Kidney (tissue), 14 donors: ENCODE data around the gene AMDHD1. TPM values are rescaled to one million over a fixed set of nuclear protein-coding genes. Genes with fewer than 3 reads are reported as not detected.
A peak's percentile ranks its signal among the peaks of the same experiment; 100 is the strongest.

ENCODE experiments used
- DNase-seq, 5 donors: peaks; one replicate each; pipeline ENCODE4 v3.0.0-alpha.2; 2013 to 2020
- FAIRE-seq: peaks from 2 replicates; lab custom pipeline; 2012; peaks lifted over from hg19 to GRCh38; lab: Jason Lieb, UNC
- H3K27ac ChIP-seq, 2 donors: one replicate each; pipeline ENCODE4 v1.7.0; 2013; ENCODE audit warnings: low read depth in 2 of 2, low read length in 2 of 2, inconsistent platforms in 1 of 2
- H3K27me3 ChIP-seq: one replicate; pipeline ENCODE4 v1.7.1; 2013; ENCODE audit warnings: low read length, inconsistent platforms; ENCODE audit not compliant: control insufficient read depth, insufficient read depth
- H3K36me3 ChIP-seq, 3 donors: one replicate each; pipeline versions ENCODE4 v1.7.0 to v1.7.1; 2013; ENCODE audit warnings: low read length in 3 of 3, control low read depth in 1 of 3, inconsistent platforms in 1 of 3; ENCODE audit not compliant: insufficient read depth in 3 of 3, control insufficient read depth in 2 of 3
- H3K4me1 ChIP-seq, 3 donors: one replicate each; pipeline versions ENCODE4 v1.7.0 to v1.7.1; 2013; ENCODE audit warnings: low read length in 3 of 3, inconsistent platforms in 1 of 3, low read depth in 1 of 3; ENCODE audit not compliant: control insufficient read depth in 2 of 3, insufficient read depth in 2 of 3
- H3K4me3 ChIP-seq, 3 donors: one replicate each; pipeline versions ENCODE4 v1.7.0 to v1.8.1; 2013; ENCODE audit warnings: low read length in 3 of 3, control low read depth in 1 of 3, inconsistent platforms in 1 of 3
- H3K9ac ChIP-seq, 3 donors: one replicate each; pipeline versions ENCODE4 v1.7.0 to v1.7.1; 2013; ENCODE audit warnings: low read length in 3 of 3, control low read depth in 1 of 3, inconsistent platforms in 1 of 3
- H3K9me3 ChIP-seq, 3 donors: one replicate each; pipeline versions ENCODE4 v1.7.0 to v1.7.1; 2013; ENCODE audit warnings: low read length in 3 of 3, control low read depth in 1 of 3, inconsistent platforms in 1 of 3; ENCODE audit not compliant: control insufficient read depth in 2 of 3, insufficient read depth in 1 of 3
- CTCF ChIP-seq: IDR thresholded peaks from 3 replicates; pipeline ENCODE4 v1.5.1; 2012; ENCODE audit warnings: mild to moderate bottlenecking, moderate library complexity, borderline replicate concordance; ENCODE audit not compliant: insufficient read depth; ENCODE audit errors: extremely low read depth
- intact Hi-C: fragments of 100-400 bp; cut with DNase I; formaldehyde crosslinking; loops from one replicate; pipeline ENCODE4 v1.11.1; 2022
- polyA plus RNA-seq: library from polyadenylated mRNA; stranded (reverse); fragments of 350-450 nt; fragmentation: Illumina TruSeq; extraction: RNeasy Lipid Tissue Mini Kit (QIAGEN cat#74804); gene quantifications from one replicate; pipeline ENCODE4 v1.2.3, GENCODE V29; 2014; ENCODE audit warnings: low read depth, low replicate concordance; ENCODE audit not compliant: insufficient read depth
- total RNA-seq: library from RNA; stranded (reverse); fragmentation: NEBNext Ultra II Directional; extraction: Animal tissue kit (Norgen Biotek cat#: 25700); gene quantifications from one replicate; pipeline ENCODE4 v1.2.1, GENCODE V29; 2021
- donor health status: control.
- donor health status: control.
- donor health status: control.
- donor health status: control.
- donor health status: control.
- donor health status: DM: yes; HTN: yes; CAD: no.
- donor health status: Normal renal cell carcinoma (clear cell type).

Gene AMDHD1
- total and polyA plus RNA-seq, 2 donors from 2014 or later, result 1.2 to 5.9 TPM

DNA sequence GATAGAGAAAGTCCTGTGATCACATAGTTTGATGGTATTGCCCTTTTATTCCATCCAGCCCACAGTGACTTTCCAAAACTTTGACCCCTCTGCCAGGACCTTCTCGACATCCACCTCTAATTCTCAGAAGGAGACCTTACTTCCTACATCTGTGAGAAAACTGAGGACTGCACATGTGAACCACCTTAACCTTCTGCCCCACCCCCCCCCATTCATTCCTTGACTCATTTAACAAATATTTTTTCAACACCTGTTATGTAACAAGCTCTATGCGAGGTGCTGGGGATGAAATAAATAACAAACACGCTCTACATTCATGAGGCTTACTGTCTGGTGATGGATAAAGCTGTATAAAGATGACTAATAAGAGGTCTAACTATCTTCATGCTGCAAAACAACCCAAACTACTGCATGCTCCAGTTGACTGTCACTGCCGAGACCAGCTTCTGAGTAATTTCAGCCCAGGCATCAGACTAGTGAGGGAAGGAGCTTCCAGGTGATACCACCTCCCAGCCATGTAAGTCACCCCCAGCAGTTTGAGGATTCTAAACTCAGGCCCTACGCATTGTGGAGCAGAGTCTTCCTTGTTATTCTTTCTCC, 54.9 kb downstream of the AMDHD1 start:
- intact Hi-C loops, result no loop called here
- no peaks in the 10 kb centered on the region for H3K27me3 ChIP-seq
- DNase-seq (no peak), FAIRE-seq (no peak)
- no peaks in the 10 kb centered on the region for H3K4me1 ChIP-seq
- H3K36me3 ChIP-seq, result peaks cover 0 to 2% (median 0%) of the 10 kb centered on the region in 3 donors
- no peaks in the 10 kb centered on the region for H3K9me3 ChIP-seq
- no peak overlapping the region for H3K9ac ChIP-seq
- no peak overlapping the region for H3K4me3 ChIP-seq
- no peak overlapping the region for H3K27ac ChIP-seq
- TF ChIP-seq CTCF, result no peak

DNA sequence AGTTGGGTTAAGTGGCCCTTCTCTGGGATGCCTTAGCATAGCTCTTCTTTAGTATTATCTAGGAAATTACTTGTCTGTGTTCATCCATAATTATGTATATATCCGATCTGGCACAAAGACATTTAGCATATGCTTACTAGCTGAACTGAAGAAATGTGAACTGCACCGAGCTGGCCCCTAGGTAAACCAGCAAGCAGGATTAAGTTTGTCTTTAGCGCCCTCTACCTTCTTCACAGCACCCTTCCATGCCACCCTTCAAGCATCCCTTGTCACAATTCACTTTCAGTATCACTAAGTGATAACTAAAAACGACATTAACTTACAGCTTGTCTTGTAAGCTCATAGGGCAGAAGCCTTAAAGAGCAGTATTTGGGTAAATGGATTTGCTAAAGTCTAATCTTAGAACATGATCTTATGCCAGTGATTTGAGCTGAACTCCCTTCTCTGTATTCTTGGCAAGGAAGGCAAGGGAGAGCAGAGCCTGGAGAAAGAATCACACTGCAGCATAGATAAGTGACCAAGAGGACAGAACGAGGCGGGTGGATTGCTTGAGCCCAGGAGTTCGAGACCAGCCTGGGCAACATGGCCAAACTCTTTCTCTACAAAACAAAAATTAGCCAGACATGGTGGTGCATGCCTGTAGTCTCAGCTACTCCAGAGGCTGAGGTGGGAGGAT, 55.6 kb downstream of the AMDHD1 start:
- no peak overlapping the region for H3K4me3 ChIP-seq
- DNase-seq (peak in 3 of 5 donors; percentile 43 to 82 (median 77)), FAIRE-seq (peak; percentile 83)
- TF ChIP-seq CTCF, result peak; percentile 78
- peaks cover 0 to 2% (median 0%) of the 10 kb centered on the region in 3 donors for H3K36me3 ChIP-seq
- no peaks in the 10 kb centered on the region for H3K9me3 ChIP-seq
- no peak overlapping the region for H3K27ac ChIP-seq
- H3K9ac ChIP-seq, result no peak overlapping the region
- intact Hi-C loops, result no loop called here
- H3K4me1 ChIP-seq, result no peaks in the 10 kb centered on the region
- no peaks in the 10 kb centered on the region for H3K27me3 ChIP-seq

- no peak for TF ChIP-seq CTCF
- no peak for DNase-seq
- H3K4me3 ChIP-seq, result no peak overlapping the region
- no peaks in the 10 kb centered on the region for H3K27me3 ChIP-seq
- peaks cover under 1 to 3% (median 3%) of the 10 kb centered on the region in 3 donors for H3K36me3 ChIP-seq
- intact Hi-C loops, result no loop called here
- no peak overlapping the region for H3K27ac ChIP-seq
- H3K9ac ChIP-seq, result no peak overlapping the region
- no peak for FAIRE-seq
- no peaks in the 10 kb centered on the region for H3K4me1 ChIP-seq
- no peaks in the 10 kb centered on the region for H3K9me3 ChIP-seq
Observed at GRCh38 chr12:95999484-95999883, 56.4 kb downstream of the AMDHD1 start.
